ENCODE measurements around the gene DYNLT3. TPM values are rescaled to one million over a fixed set of nuclear protein-coding genes. Genes with fewer than 3 reads are reported as not detected.

DYNLT3 gene
- total and polyA plus RNA-seq, 12 donors: 10.2 to 27.6 (median 21.0) TPM

DNA sequence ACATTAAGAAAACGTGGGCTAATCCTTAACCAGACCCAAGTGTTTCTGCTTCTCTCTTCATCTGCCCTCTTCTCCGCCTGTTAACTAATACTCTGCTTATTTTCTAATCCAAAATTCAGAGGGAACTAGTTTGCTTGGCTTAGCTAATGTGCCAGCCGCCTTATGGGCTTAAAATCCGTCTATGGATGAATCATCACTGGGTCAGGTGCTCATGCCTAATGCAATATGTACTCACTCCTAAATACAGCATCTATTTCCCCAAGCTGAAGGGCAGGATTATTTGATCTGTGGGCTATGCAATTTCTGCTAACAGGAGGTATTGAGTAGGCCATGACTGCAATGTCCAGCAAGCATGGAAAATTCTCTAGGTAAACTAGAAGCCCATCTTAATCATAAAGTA, 12.4 kb downstream of the DYNLT3 start:
- no peaks in the 10 kb centered on the region for H3K4me1 ChIP-seq
- WGBS, 2 donors: 82 to 89% methylated on average over 4 of the region's 4 CpGs
- TF ChIP-seq, protein P1, sequence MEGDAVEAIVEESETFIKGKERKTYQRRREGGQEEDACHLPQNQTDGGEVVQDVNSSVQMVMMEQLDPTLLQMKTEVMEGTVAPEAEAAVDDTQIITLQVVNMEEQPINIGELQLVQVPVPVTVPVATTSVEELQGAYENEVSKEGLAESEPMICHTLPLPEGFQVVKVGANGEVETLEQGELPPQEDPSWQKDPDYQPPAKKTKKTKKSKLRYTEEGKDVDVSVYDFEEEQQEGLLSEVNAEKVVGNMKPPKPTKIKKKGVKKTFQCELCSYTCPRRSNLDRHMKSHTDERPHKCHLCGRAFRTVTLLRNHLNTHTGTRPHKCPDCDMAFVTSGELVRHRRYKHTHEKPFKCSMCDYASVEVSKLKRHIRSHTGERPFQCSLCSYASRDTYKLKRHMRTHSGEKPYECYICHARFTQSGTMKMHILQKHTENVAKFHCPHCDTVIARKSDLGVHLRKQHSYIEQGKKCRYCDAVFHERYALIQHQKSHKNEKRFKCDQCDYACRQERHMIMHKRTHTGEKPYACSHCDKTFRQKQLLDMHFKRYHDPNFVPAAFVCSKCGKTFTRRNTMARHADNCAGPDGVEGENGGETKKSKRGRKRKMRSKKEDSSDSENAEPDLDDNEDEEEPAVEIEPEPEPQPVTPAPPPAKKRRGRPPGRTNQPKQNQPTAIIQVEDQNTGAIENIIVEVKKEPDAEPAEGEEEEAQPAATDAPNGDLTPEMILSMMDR (IDR thresholded peaks at IDR 0.05): no peak
- H3K27ac ChIP-seq: no peak overlapping the region
- intact Hi-C loops (cut with DNase I): no loop called here
- no peak overlapping the region for H3K4me3 ChIP-seq
- DNase-seq (no peak), ATAC-seq (no peak)
- H3K36me3 ChIP-seq: peaks cover 0 to 36% (median 0%) of the 10 kb centered on the region in 9 donors
- no peaks in the 10 kb centered on the region for H3K9me3 ChIP-seq
- H3K27me3 ChIP-seq: peaks cover 0 to 14% (median 0%) of the 10 kb centered on the region in 7 donors

DNA sequence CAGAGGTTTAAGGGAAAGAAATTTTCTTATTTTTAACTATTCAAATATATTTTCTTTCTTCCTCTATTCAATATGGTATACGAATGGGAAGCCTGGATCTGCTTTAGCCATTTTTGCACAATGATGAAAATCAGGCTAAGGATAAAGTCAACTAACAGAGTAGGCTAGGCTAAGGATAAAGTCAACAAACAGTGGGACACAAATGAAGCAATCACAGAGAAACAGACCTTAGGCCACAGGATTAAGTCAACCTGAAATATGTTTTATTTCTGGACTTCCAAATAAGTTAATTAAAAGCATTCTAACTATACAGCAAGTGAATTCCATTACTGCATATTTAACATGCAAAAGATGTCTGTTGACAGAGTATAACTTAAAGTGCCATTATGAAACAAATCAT, 17.0 kb downstream of the DYNLT3 start:
- TF ChIP-seq, protein P1 (IDR thresholded peaks at IDR 0.05): no peak
- H3K27ac ChIP-seq: no peak overlapping the region
- intact Hi-C loops (cut with DNase I): no loop called here
- H3K4me3 ChIP-seq: no peak overlapping the region
- 83 to 90% methylated on average over 1 of the region's 1 CpG for WGBS, 2 donors
- ATAC-seq (no peak), DNase-seq (no peak)
- H3K4me1 ChIP-seq: no peaks in the 10 kb centered on the region
- no peaks in the 10 kb centered on the region for H3K36me3 ChIP-seq
- H3K9me3 ChIP-seq: no peaks in the 10 kb centered on the region
- H3K27me3 ChIP-seq: peaks cover 0 to 8% (median 0%) of the 10 kb centered on the region in 7 donors

DNA sequence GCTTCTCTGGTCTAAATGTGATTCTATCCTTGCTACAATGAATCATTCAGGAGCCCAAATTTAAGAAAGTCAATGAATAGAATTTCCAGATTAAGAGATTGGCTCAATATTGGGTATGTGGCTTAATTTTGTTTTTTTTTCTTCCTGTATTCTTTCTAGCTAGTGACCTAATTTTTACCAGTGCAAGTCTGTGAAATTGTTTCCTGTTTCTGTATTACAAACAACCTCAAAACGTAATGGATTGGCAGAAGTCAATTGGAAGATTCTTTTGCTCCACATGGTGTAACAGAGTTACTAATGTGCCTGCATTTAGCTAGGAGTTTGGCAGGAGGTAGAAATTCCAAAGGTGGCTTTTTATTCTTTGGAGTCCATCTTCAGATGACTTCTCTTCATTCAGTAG, 17.6 kb downstream of the DYNLT3 start:
- Histone ChIP-seq H3K9me3 (no peaks in the 10 kb centered on the region), H3K27me3 (peaks cover 0 to 4% (median 0%) of the 10 kb centered on the region in 7 donors), H3K27ac (no peak overlapping the region), H3K4me3 (no peak overlapping the region), H3K4me1 (peaks cover 0 to 5% (median 0%) of the 10 kb centered on the region in 9 donors), H3K36me3 (no peaks in the 10 kb centered on the region)
- DNase-seq (no peak), ATAC-seq (no peak)
- 51 to 65% methylated on average over 1 of the region's 1 CpG for WGBS, 2 donors
- TF ChIP-seq, protein P1 (IDR thresholded peaks at IDR 0.05): no peak
- intact Hi-C loops (cut with DNase I): loop anchor here in 9 of 10 donors (5.0 to 10.0 kb wide), 6 partner anchors 82 to 335 kb away; no protein-coding TSS in a partner anchor

DNA sequence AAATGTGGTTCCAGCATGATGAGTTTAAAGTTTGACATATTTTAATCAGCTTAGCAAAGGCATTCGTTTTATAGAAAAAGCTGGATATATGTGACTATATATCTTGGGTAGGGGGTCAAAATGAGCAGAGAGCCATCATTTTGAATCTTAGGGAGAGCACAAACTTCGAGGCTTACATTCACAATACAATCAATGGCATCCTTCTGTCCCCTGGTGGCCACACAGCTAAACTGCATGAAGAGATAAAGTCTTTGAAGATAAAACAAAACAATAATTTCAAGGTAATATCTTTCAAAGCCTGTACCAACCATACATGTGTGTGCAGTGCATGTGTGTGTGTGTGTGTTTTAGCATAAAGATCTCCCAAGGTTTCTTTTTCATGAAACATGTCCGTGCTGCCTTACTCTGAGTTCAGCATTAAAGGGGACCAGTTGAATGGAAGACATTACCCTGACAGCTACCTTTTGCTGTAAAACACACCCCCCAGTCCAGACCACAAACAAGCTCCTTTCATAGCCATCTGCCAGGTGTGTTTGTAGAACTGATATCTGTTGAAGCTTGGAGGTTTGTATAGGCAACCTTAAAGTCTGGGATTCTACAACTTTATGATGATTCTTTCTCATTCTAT, 22.0 kb downstream of the DYNLT3 start:
- H3K9me3 ChIP-seq: no peaks in the 10 kb centered on the region
- no peaks in the 10 kb centered on the region for H3K36me3 ChIP-seq
- H3K27ac ChIP-seq: no peak overlapping the region
- peaks cover 0 to 6% (median 0%) of the 10 kb centered on the region in 9 donors for H3K4me1 ChIP-seq
- 3 to 5% methylated on average over 3 of the region's 3 CpGs for WGBS, 2 donors
- H3K27me3 ChIP-seq: peaks cover 0 to 4% (median 0%) of the 10 kb centered on the region in 7 donors
- DNase-seq (peak in 1 of 2 donors; percentile 5), ATAC-seq (no peak)
- no peak overlapping the region for H3K4me3 ChIP-seq
- intact Hi-C loops (cut with DNase I): loop anchor here in 9 of 10 donors (1.0 to 10.0 kb wide), 8 partner anchors 78 to 339 kb away; no protein-coding TSS in a partner anchor
- TF ChIP-seq, protein P1 (IDR thresholded peaks at IDR 0.05): peak; percentile 53 to 86 (median 72)

All from heart right ventricle (tissue), 16 donors.